Effector memory CD8-positive, alpha-beta T cell (primary cell): ENCODE measurements around the gene ZBTB7C.

ENCODE experiments used
- ATAC-seq: fragments of 150-1000 bp; cut with Tn5 transposase; replicated peaks from 2 replicates; pipeline ENCODE4 v1.10.0; 2021; ENCODE audit warnings: mild to moderate bottlenecking, moderate library complexity
- DNase-seq, 3 experiments: peaks; one replicate each; pipeline ENCODE4 v3.0.0; 2021
- H3K27ac Mint-ChIP-seq, 2 donors: one replicate each; pipeline ENCODE4 v1.8.0; 2022; ENCODE audit warnings: mild to moderate bottlenecking in 2 of 2, mixed read lengths in 2 of 2, moderate library complexity in 2 of 2
- H3K27me3 Mint-ChIP-seq, 2 donors: one replicate each; pipeline ENCODE4 v1.8.0; 2022; ENCODE audit warnings: mixed read lengths in 2 of 2
- H3K36me3 Mint-ChIP-seq: one replicate; pipeline ENCODE4 v1.8.0; 2022; ENCODE audit warnings: mild to moderate bottlenecking, moderate library complexity, mixed read lengths; ENCODE audit not compliant: insufficient read depth
- H3K4me1 Mint-ChIP-seq, 2 donors: one replicate each; pipeline ENCODE4 v1.8.0; 2022; ENCODE audit warnings: low read depth in 2 of 2, mixed read lengths in 2 of 2
- H3K4me3 Mint-ChIP-seq, 2 donors: one replicate each; pipeline ENCODE4 v1.8.0; 2022; ENCODE audit warnings: mild to moderate bottlenecking in 2 of 2, mixed read lengths in 2 of 2, moderate library complexity in 2 of 2
- H3K9me3 Mint-ChIP-seq, 2 donors: one replicate each; pipeline ENCODE4 v1.8.0; 2022; ENCODE audit warnings: mixed read lengths in 2 of 2

The ZBTB7C gene

DNA sequence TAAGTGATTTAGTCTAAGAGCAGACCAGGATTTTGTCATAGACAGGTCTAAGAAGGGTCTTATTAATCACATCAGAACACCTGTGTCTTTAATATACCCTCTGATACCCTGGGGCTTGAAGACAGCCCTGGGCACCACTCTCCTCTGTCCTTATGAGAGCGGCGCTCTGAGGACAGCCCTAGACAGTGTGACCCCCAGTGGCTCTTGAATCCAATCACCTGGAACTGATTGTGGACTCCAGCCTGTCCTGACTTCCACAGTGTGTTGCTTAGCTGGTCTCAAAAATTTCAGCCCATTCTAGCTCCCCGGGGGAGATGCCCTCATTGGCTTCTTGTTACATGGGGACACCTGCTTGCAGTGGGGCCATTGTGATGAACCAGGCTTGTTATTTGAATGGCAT, 282.9 kb downstream of the ZBTB7C start:
- no peak overlapping the region for H3K27ac Mint-ChIP-seq
- no peak for DNase-seq
- no peaks in the 10 kb centered on the region for H3K36me3 Mint-ChIP-seq
- no peak overlapping the region for H3K4me3 Mint-ChIP-seq
- no peak for ATAC-seq
- peaks cover 5 to 66% of the 10 kb centered on the region in 2 donors for H3K27me3 Mint-ChIP-seq
- H3K9me3 Mint-ChIP-seq = no peaks in the 10 kb centered on the region
- peaks cover 0 to 7% of the 10 kb centered on the region in 2 donors for H3K4me1 Mint-ChIP-seq

DNA sequence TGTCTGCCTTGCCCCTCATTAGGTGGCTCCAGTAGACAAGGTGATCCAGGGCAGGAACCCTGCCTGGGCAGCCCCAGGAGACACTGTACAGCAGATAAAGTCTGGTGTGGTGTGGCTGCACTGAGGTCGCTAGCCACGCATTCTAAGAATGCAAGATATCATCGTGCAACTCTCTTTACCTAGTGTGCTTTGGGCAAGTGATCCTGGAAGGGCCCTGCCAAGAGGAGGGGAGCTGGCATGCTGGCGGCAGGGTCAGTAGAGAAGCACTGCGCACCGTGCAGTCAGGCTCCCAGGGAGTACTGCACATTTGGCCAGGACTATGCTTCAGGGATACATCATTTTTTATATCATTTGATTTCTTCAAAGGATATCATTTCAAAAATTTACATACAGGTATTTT, 283.5 kb downstream of the ZBTB7C start:
- no peak overlapping the region for H3K27ac Mint-ChIP-seq
- H3K9me3 Mint-ChIP-seq = no peaks in the 10 kb centered on the region
- no peak overlapping the region for H3K4me3 Mint-ChIP-seq
- DNase-seq = no peak
- H3K27me3 Mint-ChIP-seq = peaks cover 5 to 66% of the 10 kb centered on the region in 2 donors
- no peak for ATAC-seq
- peaks cover 0 to 7% of the 10 kb centered on the region in 2 donors for H3K4me1 Mint-ChIP-seq
- H3K36me3 Mint-ChIP-seq = no peaks in the 10 kb centered on the region

DNA sequence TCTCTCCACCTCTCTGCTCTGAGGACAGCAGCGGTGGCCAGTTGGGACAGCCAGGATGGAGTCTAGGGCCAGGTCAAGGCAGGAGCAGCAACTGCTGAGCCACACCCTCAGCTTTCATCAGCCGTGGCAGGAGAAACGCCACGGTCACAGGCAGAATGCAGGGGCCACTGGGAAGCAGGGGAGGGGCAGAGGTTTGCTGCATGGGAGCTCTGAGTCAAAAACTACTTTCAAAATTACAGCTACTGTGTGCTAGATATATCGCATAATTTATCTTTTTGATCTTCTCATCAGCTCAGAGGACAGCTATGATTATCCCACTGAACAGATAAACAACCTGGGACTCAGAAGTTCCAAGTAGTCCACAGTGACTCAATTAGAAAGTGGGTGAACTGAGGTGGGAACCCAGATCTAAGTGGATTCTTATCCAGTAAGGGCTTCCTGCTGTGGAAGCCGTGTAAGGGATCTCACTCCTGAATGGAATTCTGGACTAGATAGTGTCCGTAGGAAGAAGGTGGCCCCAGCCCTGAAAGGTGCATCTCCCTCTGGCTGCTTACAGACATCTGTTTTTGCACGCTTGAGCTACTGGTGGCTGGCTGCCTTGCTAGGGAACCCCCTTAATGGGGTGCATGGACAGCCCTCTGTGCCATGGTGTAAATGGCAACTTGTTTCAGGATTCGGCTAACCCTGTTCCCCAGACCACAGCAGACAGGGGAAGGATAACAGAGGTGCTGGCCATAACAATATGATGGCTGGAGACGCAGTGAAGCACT, 284.1 kb downstream of the ZBTB7C start:
- Mint-ChIP-seq H3K27me3 (peaks cover 5 to 66% of the 10 kb centered on the region in 2 donors), H3K4me3 (no peak overlapping the region), H3K4me1 (peaks cover 0 to 7% of the 10 kb centered on the region in 2 donors), H3K27ac (no peak overlapping the region), H3K36me3 (no peaks in the 10 kb centered on the region), H3K9me3 (no peaks in the 10 kb centered on the region)
- DNase-seq (no peak), ATAC-seq (no peak)

DNA sequence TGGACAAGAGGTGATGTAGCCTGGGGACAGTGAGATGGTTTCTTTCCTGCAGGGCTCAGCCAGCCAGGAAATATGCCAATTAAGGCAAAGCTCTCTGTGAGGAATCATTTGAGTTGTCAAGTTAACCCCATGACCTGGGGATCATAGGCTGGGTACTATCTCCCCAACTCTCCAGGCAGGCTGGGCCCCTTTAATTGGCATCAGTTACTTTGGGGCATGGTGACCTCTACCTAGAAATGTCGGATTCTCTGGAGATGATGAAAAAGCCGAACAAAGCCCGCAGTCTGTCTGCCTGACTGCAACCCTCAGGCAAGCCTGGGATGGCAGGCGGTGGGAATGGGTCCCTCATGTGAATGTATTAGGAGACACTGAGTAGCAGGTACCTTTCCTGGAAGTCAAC, 285.2 kb downstream of the ZBTB7C start:
- Mint-ChIP-seq H3K27ac (no peak overlapping the region), H3K36me3 (no peaks in the 10 kb centered on the region), H3K9me3 (no peaks in the 10 kb centered on the region), H3K27me3 (peaks cover 5 to 60% of the 10 kb centered on the region in 2 donors), H3K4me3 (no peak overlapping the region), H3K4me1 (peaks cover 0 to 7% of the 10 kb centered on the region in 2 donors)
- ATAC-seq (no peak), DNase-seq (no peak)

DNA sequence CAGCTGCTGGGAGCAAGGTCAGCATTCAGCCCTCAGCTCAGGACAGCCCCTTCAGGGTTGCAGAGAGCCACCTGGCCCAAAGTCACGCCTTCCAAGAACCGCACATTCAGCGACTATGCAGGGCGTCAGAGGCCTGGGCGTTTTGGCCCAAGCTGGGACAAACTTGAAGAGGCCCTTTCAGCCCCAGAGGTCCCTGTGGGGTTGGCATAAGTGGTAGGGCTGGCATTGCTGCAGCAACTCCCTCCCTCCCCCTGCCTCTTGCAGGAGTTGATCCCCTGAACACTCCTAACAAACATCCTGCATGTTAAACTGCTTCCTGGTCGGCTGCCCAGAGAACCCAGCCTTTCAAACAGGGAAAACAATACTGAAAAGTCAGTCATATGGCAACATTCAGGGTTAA, 285.9 kb downstream of the ZBTB7C start:
- Mint-ChIP-seq H3K4me1 (peaks cover 0 to 7% of the 10 kb centered on the region in 2 donors), H3K36me3 (no peaks in the 10 kb centered on the region), H3K27ac (no peak overlapping the region), H3K9me3 (no peaks in the 10 kb centered on the region), H3K4me3 (no peak overlapping the region), H3K27me3 (peaks cover 5 to 54% of the 10 kb centered on the region in 2 donors)
- DNase-seq (no peak), ATAC-seq (no peak)

DNA sequence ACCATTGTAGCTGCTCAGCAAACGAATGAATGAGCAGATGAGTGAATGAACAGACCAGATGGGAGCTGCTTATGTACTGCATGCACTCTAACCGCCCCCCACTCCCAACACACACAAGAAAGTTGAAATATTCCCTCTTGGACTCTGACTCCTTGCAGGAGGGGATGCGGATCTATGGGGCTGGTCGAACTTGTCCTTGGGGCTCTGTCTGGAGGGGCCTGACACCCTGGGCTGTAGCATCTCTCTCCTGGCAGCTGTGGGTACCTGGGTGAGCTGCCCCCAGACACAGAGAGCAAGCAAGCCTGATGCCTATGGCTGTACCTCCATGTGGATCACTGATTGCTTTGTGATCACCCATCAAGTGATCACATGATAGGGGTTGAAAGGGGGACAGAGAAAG, 286.4 kb downstream of the ZBTB7C start:
- no peak for ATAC-seq
- H3K9me3 Mint-ChIP-seq = no peaks in the 10 kb centered on the region
- peaks cover 0 to 49% of the 10 kb centered on the region in 2 donors for H3K27me3 Mint-ChIP-seq
- peaks cover 0 to 7% of the 10 kb centered on the region in 2 donors for H3K4me1 Mint-ChIP-seq
- H3K27ac Mint-ChIP-seq = no peak overlapping the region
- no peaks in the 10 kb centered on the region for H3K36me3 Mint-ChIP-seq
- no peak overlapping the region for H3K4me3 Mint-ChIP-seq
- no peak for DNase-seq

DNA sequence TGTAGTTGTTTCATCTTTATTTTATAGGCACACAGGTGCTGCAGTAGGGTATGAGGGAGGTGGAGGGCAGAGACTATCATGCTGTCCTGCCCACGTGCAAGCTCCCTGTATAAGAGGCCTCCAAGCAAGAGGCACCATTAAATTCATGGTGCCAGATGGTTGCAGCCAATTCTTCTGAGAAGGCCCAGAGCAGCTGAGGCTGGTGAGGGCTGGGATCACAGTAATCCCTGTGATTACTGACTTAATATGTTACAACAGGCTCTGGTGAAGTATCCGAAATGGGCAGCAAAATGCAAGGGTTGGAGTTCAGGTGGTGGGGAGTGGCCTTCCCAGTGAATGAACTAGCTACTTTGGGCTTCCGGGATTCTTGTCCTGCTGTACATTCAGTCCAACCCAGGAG, 286.8 kb downstream of the ZBTB7C start:
- no peaks in the 10 kb centered on the region for H3K9me3 Mint-ChIP-seq
- no peak for DNase-seq
- H3K27ac Mint-ChIP-seq = no peak overlapping the region
- no peak for ATAC-seq
- peaks cover 0 to 7% of the 10 kb centered on the region in 2 donors for H3K4me1 Mint-ChIP-seq
- peaks cover 0 to 45% of the 10 kb centered on the region in 2 donors for H3K27me3 Mint-ChIP-seq
- H3K36me3 Mint-ChIP-seq = no peaks in the 10 kb centered on the region
- H3K4me3 Mint-ChIP-seq = no peak overlapping the region

DNA sequence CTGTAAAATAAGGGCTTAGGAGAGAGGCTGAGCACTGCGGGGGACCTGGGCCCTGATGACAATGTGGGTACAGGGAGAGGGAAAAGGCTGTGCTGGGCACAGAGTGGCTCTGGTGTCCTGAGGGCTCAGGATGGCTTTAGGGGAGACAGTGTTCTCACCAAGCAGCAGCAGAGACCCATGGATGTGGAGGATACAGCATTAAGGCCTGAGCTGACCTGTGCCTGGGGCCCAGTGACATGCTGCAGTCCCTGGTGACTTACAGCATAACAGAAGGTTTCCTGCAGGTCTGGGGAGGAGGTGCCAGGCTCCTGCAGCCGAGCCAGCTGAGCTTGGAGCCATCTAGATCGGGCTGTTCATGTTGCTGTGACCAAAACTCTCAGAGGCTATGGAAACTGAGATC, 287.4 kb downstream of the ZBTB7C start:
- DNase-seq (no peak), ATAC-seq (no peak)
- Mint-ChIP-seq H3K36me3 (no peaks in the 10 kb centered on the region), H3K27ac (no peak overlapping the region), H3K4me3 (no peak overlapping the region), H3K4me1 (peaks cover 0 to 7% of the 10 kb centered on the region in 2 donors), H3K27me3 (peaks cover 1 to 45% of the 10 kb centered on the region in 2 donors), H3K9me3 (no peaks in the 10 kb centered on the region)

DNA sequence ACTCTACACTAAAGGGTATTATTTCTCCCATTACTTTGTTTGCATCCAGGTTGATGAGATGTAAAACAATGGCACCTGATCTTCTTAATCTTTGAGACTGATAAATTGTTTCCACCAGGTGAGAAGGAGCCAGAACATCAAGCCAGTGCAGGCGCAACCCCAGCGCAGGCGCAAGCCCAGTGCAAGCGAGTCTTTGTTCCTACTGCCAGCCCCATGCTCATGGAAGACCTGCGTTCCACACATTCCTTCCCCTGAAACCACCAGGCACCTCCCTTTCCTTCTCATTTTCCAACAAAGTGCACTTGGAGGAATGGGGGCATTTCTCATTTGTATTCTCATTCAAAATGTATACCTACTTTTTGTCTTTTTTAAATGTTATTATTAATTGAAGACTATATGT, 290.0 kb downstream of the ZBTB7C start:
- H3K27ac Mint-ChIP-seq = no peak overlapping the region
- no peaks in the 10 kb centered on the region for H3K9me3 Mint-ChIP-seq
- peaks cover 0 to 2% of the 10 kb centered on the region in 2 donors for H3K4me1 Mint-ChIP-seq
- DNase-seq (no peak), ATAC-seq (no peak)
- no peak overlapping the region for H3K4me3 Mint-ChIP-seq
- H3K36me3 Mint-ChIP-seq = no peaks in the 10 kb centered on the region
- peaks cover 7 to 33% of the 10 kb centered on the region in 2 donors for H3K27me3 Mint-ChIP-seq

DNA sequence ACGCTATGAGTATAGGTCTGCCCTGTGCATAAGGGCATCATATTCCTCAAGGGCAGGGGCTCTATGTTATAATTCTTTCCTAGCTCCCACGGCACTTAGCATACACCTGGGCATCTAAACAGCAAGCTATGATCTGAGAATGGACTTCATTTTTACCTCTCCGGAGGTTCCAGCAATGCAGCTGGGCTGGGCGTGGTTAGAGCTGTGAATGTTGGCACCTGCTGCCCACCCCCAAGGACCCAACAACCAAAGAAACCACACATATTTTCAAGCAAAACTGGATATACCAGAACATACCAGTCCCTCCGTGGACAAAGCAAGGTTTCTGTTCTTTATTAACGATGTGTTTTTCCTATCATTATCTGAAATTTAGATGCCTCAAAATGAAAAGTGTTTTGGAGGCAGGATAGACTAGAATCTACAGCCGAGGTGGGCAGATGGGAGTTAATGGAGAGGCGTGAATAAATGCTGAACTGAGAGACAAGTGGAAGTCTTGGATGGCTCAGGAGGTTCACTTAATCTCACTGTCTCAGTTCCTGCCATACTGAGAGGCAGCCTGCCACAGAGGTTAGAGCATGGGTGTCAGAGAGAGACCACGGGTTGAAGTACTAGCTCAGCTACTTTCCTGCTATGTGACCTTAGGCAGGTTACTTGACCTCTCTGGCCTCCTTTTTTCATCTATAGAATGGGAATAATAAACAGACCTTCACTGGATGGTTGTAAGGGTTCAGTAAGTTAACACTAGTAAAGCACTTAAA, 292.1 kb downstream of the ZBTB7C start:
- DNase-seq (no peak), ATAC-seq (no peak)
- no peaks in the 10 kb centered on the region for H3K4me1 Mint-ChIP-seq
- H3K4me3 Mint-ChIP-seq = no peak overlapping the region
- H3K27ac Mint-ChIP-seq = no peak overlapping the region
- H3K36me3 Mint-ChIP-seq = no peaks in the 10 kb centered on the region
- no peaks in the 10 kb centered on the region for H3K9me3 Mint-ChIP-seq
- peaks cover 7 to 17% of the 10 kb centered on the region in 2 donors for H3K27me3 Mint-ChIP-seq

DNA sequence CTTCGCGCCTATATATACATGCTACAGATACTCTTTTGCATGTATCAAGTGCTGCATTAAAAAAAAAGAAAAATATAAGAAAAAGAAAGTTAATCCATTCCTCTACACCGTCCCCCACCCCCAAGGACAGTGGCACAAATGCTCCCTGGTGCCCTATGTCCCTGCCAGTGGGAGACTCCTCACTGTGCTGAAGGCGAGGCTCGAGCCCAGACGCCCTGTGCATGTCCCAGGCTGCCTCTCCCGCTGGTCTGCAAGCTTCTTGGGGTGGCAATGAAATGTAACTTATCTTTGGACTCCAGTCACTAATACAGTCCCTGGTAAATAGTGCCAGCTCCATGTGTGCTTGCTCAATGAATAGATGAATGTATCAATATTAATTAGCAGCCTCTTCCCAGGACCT, 293.2 kb downstream of the ZBTB7C start:
- DNase-seq = no peak
- no peaks in the 10 kb centered on the region for H3K36me3 Mint-ChIP-seq
- no peaks in the 10 kb centered on the region for H3K9me3 Mint-ChIP-seq
- no peak overlapping the region for H3K4me3 Mint-ChIP-seq
- H3K27ac Mint-ChIP-seq = no peak overlapping the region
- H3K27me3 Mint-ChIP-seq = peaks cover 7 to 21% of the 10 kb centered on the region in 2 donors
- H3K4me1 Mint-ChIP-seq = no peaks in the 10 kb centered on the region
- ATAC-seq = no peak

DNA sequence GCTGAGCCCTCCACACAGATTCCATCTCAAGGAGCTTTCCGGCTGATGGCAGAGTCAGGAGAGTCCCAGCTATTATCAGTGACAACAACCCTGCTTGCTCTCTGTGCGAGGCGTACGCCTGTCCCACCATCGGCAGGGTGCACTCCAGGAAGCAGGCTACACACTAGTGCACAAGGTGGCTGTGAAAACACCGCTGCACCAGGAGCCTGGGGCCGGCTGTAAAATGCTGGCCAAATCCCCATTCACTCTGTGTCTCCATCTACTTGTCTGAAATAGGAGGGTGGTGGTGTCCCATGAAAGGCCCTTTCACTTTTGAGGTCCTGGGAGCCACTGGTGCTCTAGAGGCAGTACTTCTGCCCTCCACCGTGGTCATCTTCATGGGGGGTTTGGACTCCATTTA, 295.5 kb downstream of the ZBTB7C start:
- Mint-ChIP-seq H3K4me3 (no peak overlapping the region), H3K36me3 (no peaks in the 10 kb centered on the region), H3K9me3 (no peaks in the 10 kb centered on the region), H3K27ac (no peak overlapping the region), H3K27me3 (peaks cover 8 to 44% of the 10 kb centered on the region in 2 donors), H3K4me1 (no peaks in the 10 kb centered on the region)
- no peak for ATAC-seq
- no peak for DNase-seq

DNA sequence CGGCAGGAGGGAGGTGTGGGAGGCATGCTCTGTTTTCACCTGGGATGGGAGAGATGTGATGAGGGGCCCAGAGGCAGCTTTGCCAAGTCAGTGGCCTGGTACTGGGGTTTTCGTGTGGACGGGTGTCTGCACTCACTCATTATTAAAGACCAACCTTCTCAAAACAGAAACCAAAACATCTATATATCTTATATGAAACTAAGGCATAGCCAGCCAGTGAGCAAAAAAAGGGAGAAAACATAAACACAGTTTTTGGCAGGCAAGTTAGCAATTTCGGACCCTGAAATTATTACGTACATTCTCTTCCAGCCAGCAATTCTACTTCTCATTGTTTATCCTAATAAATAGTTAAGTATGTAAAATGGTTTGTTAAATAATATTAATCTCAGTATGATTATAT, 297.6 kb downstream of the ZBTB7C start:
- ATAC-seq (no peak), DNase-seq (no peak)
- Mint-ChIP-seq H3K27me3 (peaks cover 17 to 58% of the 10 kb centered on the region in 2 donors), H3K4me1 (peaks cover 0 to 2% of the 10 kb centered on the region in 2 donors), H3K27ac (no peak overlapping the region), H3K4me3 (no peak overlapping the region), H3K36me3 (no peaks in the 10 kb centered on the region), H3K9me3 (no peaks in the 10 kb centered on the region)

DNA sequence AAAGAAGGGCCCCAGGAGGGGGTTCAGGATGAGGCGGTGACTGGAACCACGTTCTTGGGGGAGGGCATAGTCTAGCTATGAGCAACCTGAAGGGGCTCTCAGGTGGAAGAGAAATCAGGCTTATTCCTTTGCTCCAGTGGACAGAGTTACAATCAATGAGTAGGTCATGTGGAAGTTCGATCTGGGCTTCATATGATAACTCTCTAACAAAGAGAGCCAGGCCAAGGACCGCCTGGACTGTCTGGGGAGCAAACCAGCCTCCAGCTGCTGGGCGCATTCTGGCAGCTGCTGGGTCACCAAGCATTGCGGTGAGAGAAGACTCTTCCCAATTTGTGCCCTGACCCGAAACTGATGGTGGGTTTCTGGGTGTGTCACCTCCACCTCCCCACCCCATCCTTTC, 298.4 kb downstream of the ZBTB7C start:
- no peak overlapping the region for H3K27ac Mint-ChIP-seq
- no peaks in the 10 kb centered on the region for H3K9me3 Mint-ChIP-seq

More for the DNA sequence above, 298.4 kb downstream of the ZBTB7C start:
- H3K36me3 Mint-ChIP-seq = no peaks in the 10 kb centered on the region
- peaks cover 21 to 58% of the 10 kb centered on the region in 2 donors for H3K27me3 Mint-ChIP-seq
- ATAC-seq = no peak
- H3K4me1 Mint-ChIP-seq = peaks cover 0 to 2% of the 10 kb centered on the region in 2 donors
- DNase-seq = no peak
- H3K4me3 Mint-ChIP-seq = no peak overlapping the region
